Measurements from ENCODE around the gene CHD2. TPM values are rescaled to one million over a fixed set of nuclear protein-coding genes. Genes with fewer than 3 reads are reported as not detected.

CHD2 gene
- total and polyA plus RNA-seq, 2 donors = 62.0 to 78.7 TPM

DNA sequence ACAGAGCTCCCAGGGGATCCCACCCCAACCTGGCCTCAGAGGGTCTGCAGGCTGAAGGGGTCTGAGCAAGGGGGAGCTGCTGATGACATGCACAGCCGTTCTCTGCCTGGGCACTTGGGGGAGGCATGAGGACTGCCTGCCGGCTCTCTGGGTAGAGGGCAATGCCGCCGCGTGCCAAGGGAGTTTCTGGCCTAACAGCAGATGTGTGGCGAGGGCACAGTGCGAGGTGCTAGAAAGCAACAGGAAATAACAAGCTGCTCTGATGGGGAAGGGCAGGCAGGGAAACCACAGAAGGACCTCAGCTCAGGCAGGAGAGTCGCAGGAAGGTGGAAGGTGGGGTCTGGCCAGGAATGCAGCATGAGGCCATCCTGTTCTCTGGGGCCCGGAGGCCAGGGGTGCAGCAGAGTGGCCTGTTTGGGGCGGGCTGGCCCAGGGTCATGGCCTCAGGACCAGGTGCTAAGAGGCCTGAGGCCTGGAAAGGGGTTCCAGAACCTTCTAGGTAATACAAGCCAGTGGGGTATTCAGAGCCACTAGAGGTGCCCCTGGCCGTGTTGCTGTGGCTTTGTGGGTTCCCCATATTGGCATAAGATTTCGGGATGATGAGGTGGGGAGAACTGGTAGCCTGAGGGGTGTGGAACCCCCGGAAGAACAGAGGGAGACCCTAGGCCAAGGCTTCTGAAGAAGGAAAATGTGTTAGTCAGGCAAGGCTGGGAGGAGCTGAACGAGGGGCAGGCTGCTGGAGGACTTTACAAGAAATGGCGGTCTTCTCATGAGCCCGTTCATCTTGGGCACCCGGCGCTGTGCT is 147.7 kb downstream of the CHD2 start:
- 46% methylated on average over 18 of the region's 18 CpGs for WGBS
- H3K27ac ChIP-seq (ENCODE audit: low read depth in 1 of 2, low read length in 1 of 2) = no peak overlapping the region
- H3K4me1 ChIP-seq (ENCODE audit: control insufficient read depth in 2 of 2, insufficient read depth in 2 of 2, low read length in 2 of 2) = peaks cover 5 to 6% of the 10 kb centered on the region in 2 donors
- H3K36me3 ChIP-seq (ENCODE audit: control insufficient read depth in 2 of 2, insufficient read depth in 2 of 2, low read length in 1 of 2) = no peaks in the 10 kb centered on the region
- DNase-seq (ENCODE audit: low read depth in 6 of 9, low spot score in 9 of 9) = peak in 1 of 9 donors; percentile 36
- no peaks in the 10 kb centered on the region for H3K9me3 ChIP-seq (ENCODE audit: control insufficient read depth in 2 of 2, insufficient read depth in 1 of 2, low read length in 1 of 2)
- no peak overlapping the region for H3K4me3 ChIP-seq (ENCODE audit: low read length in 2 of 2)
- no peaks in the 10 kb centered on the region for H3K27me3 ChIP-seq (ENCODE audit: control insufficient read depth in 2 of 2, insufficient read depth in 1 of 2, low read length in 1 of 2)

DNA sequence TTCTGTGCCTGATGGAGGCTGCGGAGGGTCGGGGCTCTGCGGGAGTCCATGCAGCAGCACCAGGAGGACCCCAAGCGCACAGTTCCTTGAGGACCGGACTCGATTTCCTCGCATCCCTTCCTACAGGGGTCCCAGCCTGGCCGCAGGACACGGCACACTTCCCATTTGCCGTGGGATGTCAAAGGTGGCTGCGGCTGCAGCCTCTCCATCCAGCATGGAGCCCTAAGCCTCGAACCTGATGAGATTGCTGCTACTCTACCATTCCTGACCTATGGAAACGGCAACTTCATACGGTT is 148.2 kb downstream of the CHD2 start:
- WGBS = 85% methylated on average over 14 of the region's 14 CpGs
- no peaks in the 10 kb centered on the region for H3K36me3 ChIP-seq (ENCODE audit: control insufficient read depth in 2 of 2, insufficient read depth in 2 of 2, low read length in 1 of 2)
- no peaks in the 10 kb centered on the region for H3K27me3 ChIP-seq (ENCODE audit: control insufficient read depth in 2 of 2, insufficient read depth in 1 of 2, low read length in 1 of 2)
- DNase-seq (ENCODE audit: low read depth in 6 of 9, low spot score in 9 of 9) = no peak
- H3K4me3 ChIP-seq (ENCODE audit: low read length in 2 of 2) = no peak overlapping the region
- no peaks in the 10 kb centered on the region for H3K9me3 ChIP-seq (ENCODE audit: control insufficient read depth in 2 of 2, insufficient read depth in 1 of 2, low read length in 1 of 2)
- H3K4me1 ChIP-seq (ENCODE audit: control insufficient read depth in 2 of 2, insufficient read depth in 2 of 2, low read length in 2 of 2) = peaks cover 5 to 6% of the 10 kb centered on the region in 2 donors
- no peak overlapping the region for H3K27ac ChIP-seq (ENCODE audit: low read depth in 1 of 2, low read length in 1 of 2)

DNA sequence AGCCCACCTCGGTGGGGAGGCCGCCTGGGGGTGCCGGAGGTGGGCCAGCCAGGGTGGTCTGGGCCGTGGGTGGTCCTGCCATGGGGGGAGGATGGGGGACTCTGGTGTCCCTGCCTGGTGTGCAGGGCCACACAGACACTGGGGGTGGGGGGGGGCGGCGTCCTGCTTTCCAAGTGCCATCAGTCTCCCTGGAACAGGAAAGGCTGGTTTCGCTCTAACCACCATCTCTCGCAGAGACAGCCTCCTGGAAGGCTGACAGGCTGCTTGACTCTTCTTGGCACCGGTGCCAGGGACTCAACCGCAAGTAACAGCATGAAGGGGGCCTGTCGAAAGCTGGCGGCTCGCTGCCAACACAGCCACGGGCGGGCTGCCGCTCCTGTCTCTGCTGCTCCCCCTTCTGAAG is 148.6 kb downstream of the CHD2 start:
- no peak for DNase-seq (ENCODE audit: low read depth in 6 of 9, low spot score in 9 of 9)
- H3K27ac ChIP-seq (ENCODE audit: low read depth in 1 of 2, low read length in 1 of 2) = no peak overlapping the region
- H3K4me3 ChIP-seq (ENCODE audit: low read length in 2 of 2) = no peak overlapping the region
- no peaks in the 10 kb centered on the region for H3K27me3 ChIP-seq (ENCODE audit: control insufficient read depth in 2 of 2, insufficient read depth in 1 of 2, low read length in 1 of 2)
- WGBS = 28% methylated on average over 16 of the region's 16 CpGs
- no peaks in the 10 kb centered on the region for H3K9me3 ChIP-seq (ENCODE audit: control insufficient read depth in 2 of 2, insufficient read depth in 1 of 2, low read length in 1 of 2)
- H3K36me3 ChIP-seq (ENCODE audit: control insufficient read depth in 2 of 2, insufficient read depth in 2 of 2, low read length in 1 of 2) = no peaks in the 10 kb centered on the region
- H3K4me1 ChIP-seq (ENCODE audit: control insufficient read depth in 2 of 2, insufficient read depth in 2 of 2, low read length in 2 of 2) = peaks cover 5 to 6% of the 10 kb centered on the region in 2 donors

DNA sequence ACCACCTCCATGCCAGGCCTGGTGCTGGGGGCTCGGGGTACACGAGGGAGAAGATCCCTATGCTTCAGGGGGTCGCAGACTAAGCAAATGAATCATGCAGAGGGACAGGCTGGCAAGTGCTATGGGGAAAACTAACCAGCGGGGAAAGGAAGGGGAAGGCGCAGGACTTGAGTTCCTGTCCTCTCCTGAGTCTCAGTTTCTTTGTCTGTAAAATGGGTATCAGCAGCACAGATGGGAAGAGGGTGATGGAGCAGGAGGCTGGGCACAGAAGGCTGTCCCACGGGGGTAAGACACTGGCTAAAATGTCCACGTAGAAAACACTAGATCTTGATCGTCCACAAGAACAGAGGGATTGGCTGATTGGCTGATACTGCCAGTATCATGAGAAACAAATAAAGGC is 149.1 kb downstream of the CHD2 start:
- no peak overlapping the region for H3K27ac ChIP-seq (ENCODE audit: low read depth in 1 of 2, low read length in 1 of 2)
- H3K36me3 ChIP-seq (ENCODE audit: control insufficient read depth in 2 of 2, insufficient read depth in 2 of 2, low read length in 1 of 2) = no peaks in the 10 kb centered on the region
- DNase-seq (ENCODE audit: low read depth in 6 of 9, low spot score in 9 of 9) = no peak
- no peak overlapping the region for H3K4me3 ChIP-seq (ENCODE audit: low read length in 2 of 2)
- no peaks in the 10 kb centered on the region for H3K9me3 ChIP-seq (ENCODE audit: control insufficient read depth in 2 of 2, insufficient read depth in 1 of 2, low read length in 1 of 2)
- H3K4me1 ChIP-seq (ENCODE audit: control insufficient read depth in 2 of 2, insufficient read depth in 2 of 2, low read length in 2 of 2) = peaks cover 5 to 6% of the 10 kb centered on the region in 2 donors
- H3K27me3 ChIP-seq (ENCODE audit: control insufficient read depth in 2 of 2, insufficient read depth in 1 of 2, low read length in 1 of 2) = no peaks in the 10 kb centered on the region
- WGBS = 70% methylated on average over 8 of the region's 8 CpGs

DNA sequence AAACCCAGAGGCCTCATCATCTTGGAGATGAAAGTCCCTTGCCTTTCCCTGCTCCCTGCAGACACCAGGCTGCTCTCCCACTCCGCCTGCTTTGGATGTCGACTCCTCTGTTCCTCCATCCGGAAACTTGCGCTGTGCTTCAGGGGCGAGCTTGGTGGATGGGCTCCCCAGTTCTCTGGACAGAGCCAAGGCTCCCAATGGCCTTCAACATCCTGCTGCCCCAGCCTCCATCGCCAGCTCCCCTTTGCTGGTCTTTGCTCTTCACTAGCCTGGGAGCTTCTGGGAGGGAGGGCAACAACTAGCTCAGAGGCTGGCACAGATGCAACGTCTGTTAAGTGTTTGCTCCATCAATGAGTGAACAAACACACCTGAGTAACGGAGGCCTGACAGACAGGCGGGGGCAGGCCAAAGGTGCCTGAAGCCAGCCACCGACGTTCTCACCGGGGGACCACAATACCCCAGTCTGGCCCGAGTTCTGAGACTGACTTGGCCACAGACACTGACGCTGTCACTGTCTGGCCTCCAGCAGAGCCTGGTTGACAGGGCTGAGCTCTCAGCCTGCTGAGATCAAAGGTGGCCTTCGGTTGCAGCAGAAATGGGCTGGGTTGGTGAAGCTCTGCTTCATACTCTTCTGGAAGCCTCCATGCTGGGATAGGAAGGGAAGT is 149.9 kb downstream of the CHD2 start:
- peaks cover 5 to 6% of the 10 kb centered on the region in 2 donors for H3K4me1 ChIP-seq (ENCODE audit: control insufficient read depth in 2 of 2, insufficient read depth in 2 of 2, low read length in 2 of 2)
- WGBS = 84% methylated on average over 15 of the region's 15 CpGs
- H3K9me3 ChIP-seq (ENCODE audit: control insufficient read depth in 2 of 2, insufficient read depth in 1 of 2, low read length in 1 of 2) = no peaks in the 10 kb centered on the region
- H3K4me3 ChIP-seq (ENCODE audit: low read length in 2 of 2) = no peak overlapping the region
- H3K27me3 ChIP-seq (ENCODE audit: control insufficient read depth in 2 of 2, insufficient read depth in 1 of 2, low read length in 1 of 2) = no peaks in the 10 kb centered on the region
- no peak overlapping the region for H3K27ac ChIP-seq (ENCODE audit: low read depth in 1 of 2, low read length in 1 of 2)
- no peaks in the 10 kb centered on the region for H3K36me3 ChIP-seq (ENCODE audit: control insufficient read depth in 2 of 2, insufficient read depth in 2 of 2, low read length in 1 of 2)
- DNase-seq (ENCODE audit: low read depth in 6 of 9, low spot score in 9 of 9) = no peak

DNA sequence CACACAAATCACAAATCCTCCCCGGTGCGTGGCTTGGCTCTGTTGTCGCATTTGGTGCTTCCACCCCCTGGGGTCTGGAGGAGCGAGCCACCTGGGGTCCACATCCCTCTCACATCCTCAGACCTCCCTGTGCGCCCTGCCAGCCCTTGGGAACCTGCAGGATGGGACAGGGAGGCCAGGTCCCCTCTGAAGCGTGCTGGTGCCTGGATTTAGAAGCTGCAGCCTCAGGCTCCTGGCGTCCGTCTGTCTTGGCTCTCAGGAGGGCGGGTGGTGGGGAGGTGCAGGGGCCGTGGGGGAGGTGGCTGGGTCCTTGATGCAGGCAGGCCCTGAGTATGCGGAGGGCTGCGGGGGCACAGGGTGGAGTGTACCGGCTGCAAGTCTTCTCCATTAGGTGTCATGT is 150.5 kb downstream of the CHD2 start:
- Histone ChIP-seq H3K9me3 (ENCODE audit: control insufficient read depth in 2 of 2, insufficient read depth in 1 of 2, low read length in 1 of 2) (no peaks in the 10 kb centered on the region), H3K27ac (ENCODE audit: low read depth in 1 of 2, low read length in 1 of 2) (no peak overlapping the region), H3K27me3 (ENCODE audit: control insufficient read depth in 2 of 2, insufficient read depth in 1 of 2, low read length in 1 of 2) (no peaks in the 10 kb centered on the region), H3K4me1 (ENCODE audit: control insufficient read depth in 2 of 2, insufficient read depth in 2 of 2, low read length in 2 of 2) (peaks cover 5 to 6% of the 10 kb centered on the region in 2 donors), H3K4me3 (ENCODE audit: low read length in 2 of 2) (no peak overlapping the region), H3K36me3 (ENCODE audit: control insufficient read depth in 2 of 2, insufficient read depth in 2 of 2, low read length in 1 of 2) (no peaks in the 10 kb centered on the region)
- 99% methylated on average over 13 of the region's 13 CpGs for WGBS
- no peak for DNase-seq (ENCODE audit: low read depth in 6 of 9, low spot score in 9 of 9)

DNA sequence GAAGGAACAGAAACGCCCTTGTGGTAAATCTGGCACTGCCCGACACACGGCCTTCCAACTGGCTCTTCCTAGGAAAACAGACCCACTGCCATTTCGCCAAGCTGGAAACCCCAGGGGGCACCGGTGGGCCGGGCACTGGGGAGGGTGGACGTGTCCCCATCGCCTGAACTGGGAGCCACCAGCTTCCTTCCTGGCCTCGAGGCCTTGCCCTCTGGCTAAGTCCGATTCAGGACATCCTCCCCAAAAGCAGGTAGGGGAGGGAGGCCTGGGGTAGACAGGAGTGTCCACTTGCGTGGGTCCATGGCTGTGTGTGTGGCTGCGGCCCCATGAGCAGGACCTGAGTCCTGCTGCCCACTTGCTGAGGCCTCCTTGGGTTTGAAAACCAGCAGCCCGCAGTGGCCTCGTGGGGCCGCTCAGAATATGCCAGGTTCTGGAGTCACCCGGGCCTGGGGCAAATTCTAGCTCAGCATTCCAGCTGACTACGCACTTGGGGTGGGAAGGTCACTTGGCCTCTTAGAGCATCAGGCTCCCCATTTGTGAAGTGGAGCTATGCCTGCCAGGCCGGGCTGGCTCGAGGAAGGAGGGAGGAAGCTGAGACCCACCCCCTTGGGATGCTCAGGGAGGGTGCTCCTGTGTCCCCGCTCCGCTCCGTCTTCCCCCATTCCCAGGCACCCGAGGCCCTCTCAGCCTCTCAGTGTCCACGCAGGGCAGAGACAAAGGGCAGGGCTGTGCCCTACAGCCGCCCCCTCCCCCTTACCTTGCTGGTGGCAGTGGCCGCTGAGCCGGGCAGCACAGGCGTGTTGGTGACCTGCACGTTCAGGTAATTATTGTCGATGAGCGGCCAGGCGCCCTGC is 151.3 kb downstream of the CHD2 start:
- Histone ChIP-seq H3K36me3 (ENCODE audit: control insufficient read depth in 2 of 2, insufficient read depth in 2 of 2, low read length in 1 of 2) (no peaks in the 10 kb centered on the region), H3K27ac (ENCODE audit: low read depth in 1 of 2, low read length in 1 of 2) (no peak overlapping the region), H3K27me3 (ENCODE audit: control insufficient read depth in 2 of 2, insufficient read depth in 1 of 2, low read length in 1 of 2) (no peaks in the 10 kb centered on the region), H3K4me1 (ENCODE audit: control insufficient read depth in 2 of 2, insufficient read depth in 2 of 2, low read length in 2 of 2) (peaks cover 5 to 6% of the 10 kb centered on the region in 2 donors), H3K4me3 (ENCODE audit: low read length in 2 of 2) (no peak overlapping the region), H3K9me3 (ENCODE audit: control insufficient read depth in 2 of 2, insufficient read depth in 1 of 2, low read length in 1 of 2) (no peaks in the 10 kb centered on the region)
- WGBS = 98% methylated on average over 32 of the region's 32 CpGs
- no peak for DNase-seq (ENCODE audit: low read depth in 6 of 9, low spot score in 9 of 9)

DNA sequence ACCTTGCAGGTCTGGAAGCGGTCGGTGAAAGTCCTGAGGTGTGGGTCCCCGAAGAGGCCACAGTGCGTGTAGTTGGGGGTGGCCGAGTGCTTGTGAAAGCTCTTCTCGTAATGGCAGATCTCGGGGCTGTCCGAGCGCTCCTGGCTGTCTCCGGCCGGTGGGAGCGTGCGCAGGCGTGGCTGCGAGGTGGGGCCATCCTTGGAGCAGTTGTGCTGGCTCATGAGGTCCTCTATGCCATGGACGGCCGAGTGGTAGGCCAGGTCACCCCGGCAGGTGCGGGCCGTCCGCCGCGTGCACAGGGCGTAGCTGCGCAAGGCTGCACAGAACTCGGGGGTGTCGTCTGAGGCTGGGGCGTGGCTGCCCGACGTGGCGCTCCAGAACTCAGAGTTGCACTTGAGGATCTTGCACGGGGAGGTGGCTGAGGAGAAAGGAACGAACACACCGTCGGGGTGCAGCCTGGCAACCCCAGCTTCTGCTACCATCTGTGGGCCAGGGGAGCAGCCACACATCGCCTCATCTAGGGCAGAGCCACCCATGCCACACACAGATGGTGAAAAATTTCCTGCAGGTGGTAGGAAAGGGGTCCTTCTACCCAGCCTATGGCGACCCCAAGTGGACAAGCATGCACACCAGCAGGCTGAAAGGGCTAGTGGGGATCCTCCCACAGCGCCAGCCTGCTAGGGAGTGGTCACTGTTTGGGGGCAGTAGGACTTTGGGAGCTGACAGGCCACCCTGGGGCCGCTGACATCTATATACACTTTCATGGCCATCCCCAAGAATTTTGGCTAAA is 152.2 kb downstream of the CHD2 start:
- H3K4me3 ChIP-seq (ENCODE audit: low read length in 2 of 2) = no peak overlapping the region
- DNase-seq (ENCODE audit: low read depth in 6 of 9, low spot score in 9 of 9) = no peak
- peaks cover 5 to 6% of the 10 kb centered on the region in 2 donors for H3K4me1 ChIP-seq (ENCODE audit: control insufficient read depth in 2 of 2, insufficient read depth in 2 of 2, low read length in 2 of 2)
- H3K9me3 ChIP-seq (ENCODE audit: control insufficient read depth in 2 of 2, insufficient read depth in 1 of 2, low read length in 1 of 2) = no peaks in the 10 kb centered on the region
- H3K36me3 ChIP-seq (ENCODE audit: control insufficient read depth in 2 of 2, insufficient read depth in 2 of 2, low read length in 1 of 2) = no peaks in the 10 kb centered on the region
- no peaks in the 10 kb centered on the region for H3K27me3 ChIP-seq (ENCODE audit: control insufficient read depth in 2 of 2, insufficient read depth in 1 of 2, low read length in 1 of 2)
- 86% methylated on average over 39 of the region's 39 CpGs for WGBS
- H3K27ac ChIP-seq (ENCODE audit: low read depth in 1 of 2, low read length in 1 of 2) = no peak overlapping the region
